ENCODE results near the gene NFATC2IP.

Gene NFATC2IP

GRCh38 chr16:28950648-28951409, at the start of gene NFATC2IP:
NFATC2IP (plus strand) TSS chr16:28950937; CDS start chr16:28951012, 75 bp downstream.
- DNase-seq = peak; percentile 100

GRCh38 chr16:28901862-28902261, 48.9 kb upstream of the NFATC2IP start:
- no peak for DNase-seq

GRCh38 chr16:28902909-28903308, 47.8 kb upstream of the NFATC2IP start:
- DNase-seq = no peak

- no peak for DNase-seq
Observed at GRCh38 chr16:28903344-28904042, 47.2 kb upstream of the NFATC2IP start.

GRCh38 chr16:28904363-28904762, 46.4 kb upstream of the NFATC2IP start:
- DNase-seq = no peak

- DNase-seq = no peak
Observed at GRCh38 chr16:28904828-28905227, 45.9 kb upstream of the NFATC2IP start.

- DNase-seq = no peak
Observed at GRCh38 chr16:28905229-28905754, 45.4 kb upstream of the NFATC2IP start.

GRCh38 chr16:28905800-28906372, 44.9 kb upstream of the NFATC2IP start:
- peak; percentile 38 for DNase-seq

- no peak for DNase-seq
Observed at GRCh38 chr16:28910086-28911031, 40.4 kb upstream of the NFATC2IP start.

GRCh38 chr16:28912558-28912957, 38.2 kb upstream of the NFATC2IP start:
- no peak for DNase-seq

GRCh38 chr16:28913946-28914724, 36.6 kb upstream of the NFATC2IP start:
- no peak for DNase-seq

GRCh38 chr16:28915181-28915580, 35.6 kb upstream of the NFATC2IP start:
- no peak for DNase-seq

GRCh38 chr16:28917095-28917494, 33.6 kb upstream of the NFATC2IP start:
- DNase-seq = no peak

- DNase-seq = no peak
Observed at GRCh38 chr16:28918698-28919097, 32.0 kb upstream of the NFATC2IP start.

GRCh38 chr16:28923231-28923587, 27.5 kb upstream of the NFATC2IP start:
- DNase-seq = no peak

- no peak for DNase-seq
Observed at GRCh38 chr16:28923652-28924398, 26.9 kb upstream of the NFATC2IP start.

GRCh38 chr16:28924399-28924761, 26.4 kb upstream of the NFATC2IP start:
- DNase-seq = no peak

- DNase-seq = peak; percentile 98
Observed at GRCh38 chr16:28924762-28925385, 25.9 kb upstream of the NFATC2IP start, which contains the start of gene RABEP2. RABEP2 (minus strand) TSS chr16:28925238; CDS start chr16:28925163, 75 bp downstream.

- peak; percentile 92 for DNase-seq
Observed at GRCh38 chr16:28925386-28926228, 25.1 kb upstream of the NFATC2IP start.
